ENCODE measurements around the gene ZMYM2.

ZMYM2 gene

GRCh38 chr13:20137875-20138274, 179.3 kb downstream of the ZMYM2 start:
- no peak for DNase-seq

GRCh38 chr13:20140487-20140886, 182.0 kb downstream of the ZMYM2 start:
- DNase-seq = no peak
